D721Med (cell line): ENCODE data around the gene TOLLIP.
A peak's percentile ranks its signal among the peaks of the same experiment; 100 is the strongest.

Source experiments
- DNase-seq: peaks from one replicate; pipeline ENCODE4 v3.0.0; 2011; ENCODE audit warnings: low spot score; ENCODE audit not compliant: insufficient read length
- FAIRE-seq: peaks from 2 replicates; lab custom pipeline; 2011; peaks lifted over from hg19 to GRCh38; lab: Jason Lieb, UNC
- TF ChIP-seq, protein P1 (sequence below): IDR thresholded peaks from 2 replicates; pipeline ENCODE4 v1.5.1; 2012; ENCODE audit warnings: mild to moderate bottlenecking, control low read depth; ENCODE audit not compliant: insufficient read depth; ENCODE audit errors: missing control alignments

TOLLIP gene

GRCh38 chr11:1295591-1295990 lies 13.8 kb downstream of the TOLLIP start:
- TF ChIP-seq, protein P1, sequence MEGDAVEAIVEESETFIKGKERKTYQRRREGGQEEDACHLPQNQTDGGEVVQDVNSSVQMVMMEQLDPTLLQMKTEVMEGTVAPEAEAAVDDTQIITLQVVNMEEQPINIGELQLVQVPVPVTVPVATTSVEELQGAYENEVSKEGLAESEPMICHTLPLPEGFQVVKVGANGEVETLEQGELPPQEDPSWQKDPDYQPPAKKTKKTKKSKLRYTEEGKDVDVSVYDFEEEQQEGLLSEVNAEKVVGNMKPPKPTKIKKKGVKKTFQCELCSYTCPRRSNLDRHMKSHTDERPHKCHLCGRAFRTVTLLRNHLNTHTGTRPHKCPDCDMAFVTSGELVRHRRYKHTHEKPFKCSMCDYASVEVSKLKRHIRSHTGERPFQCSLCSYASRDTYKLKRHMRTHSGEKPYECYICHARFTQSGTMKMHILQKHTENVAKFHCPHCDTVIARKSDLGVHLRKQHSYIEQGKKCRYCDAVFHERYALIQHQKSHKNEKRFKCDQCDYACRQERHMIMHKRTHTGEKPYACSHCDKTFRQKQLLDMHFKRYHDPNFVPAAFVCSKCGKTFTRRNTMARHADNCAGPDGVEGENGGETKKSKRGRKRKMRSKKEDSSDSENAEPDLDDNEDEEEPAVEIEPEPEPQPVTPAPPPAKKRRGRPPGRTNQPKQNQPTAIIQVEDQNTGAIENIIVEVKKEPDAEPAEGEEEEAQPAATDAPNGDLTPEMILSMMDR = no peak
- FAIRE-seq (no peak), DNase-seq (no peak)

DNA sequence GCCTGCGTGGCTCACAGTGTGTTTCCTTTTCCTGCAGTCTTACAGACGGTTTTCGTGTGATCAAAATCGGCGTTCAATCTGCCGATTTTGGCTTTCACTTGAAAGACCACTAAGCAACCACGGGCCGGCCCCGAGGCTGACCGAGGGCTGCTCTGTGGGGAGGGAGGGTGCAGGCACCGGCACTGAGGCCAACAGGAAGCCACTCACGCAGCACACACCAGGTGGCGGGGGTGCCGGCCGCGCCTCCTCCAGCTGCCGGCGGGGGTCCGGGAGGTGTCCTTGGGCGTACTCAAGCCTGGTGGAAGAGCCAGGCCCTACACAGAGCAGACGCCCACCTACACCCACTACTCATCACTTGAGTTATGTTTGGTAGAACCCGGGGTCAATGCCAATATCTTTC lies 14.3 kb downstream of the TOLLIP start:
- TF ChIP-seq, protein P1 = no peak
- DNase-seq (no peak), FAIRE-seq (no peak)

DNA sequence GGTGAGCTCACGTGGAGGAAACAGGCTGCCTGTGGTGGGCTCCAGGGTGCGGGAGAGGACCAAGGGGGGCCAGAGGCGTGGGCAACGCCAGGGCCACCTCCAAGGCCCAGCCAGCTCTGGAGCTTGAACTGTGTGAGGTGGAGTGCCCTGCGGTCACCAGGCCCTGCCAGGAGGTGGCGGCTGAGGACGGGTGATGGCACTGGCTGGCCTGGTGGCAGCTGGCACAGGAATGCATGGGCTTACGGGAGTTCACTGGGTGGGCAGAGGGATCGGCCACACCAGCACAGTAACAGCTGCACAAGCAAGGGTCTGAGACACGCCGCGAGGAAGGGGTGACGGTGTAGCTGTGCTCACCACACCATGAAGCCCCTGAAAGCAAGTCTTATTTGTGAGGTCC lies 15.8 kb downstream of the TOLLIP start:
- TF ChIP-seq, protein P1 = peak; percentile 32
- DNase-seq (no peak), FAIRE-seq (no peak)

DNA sequence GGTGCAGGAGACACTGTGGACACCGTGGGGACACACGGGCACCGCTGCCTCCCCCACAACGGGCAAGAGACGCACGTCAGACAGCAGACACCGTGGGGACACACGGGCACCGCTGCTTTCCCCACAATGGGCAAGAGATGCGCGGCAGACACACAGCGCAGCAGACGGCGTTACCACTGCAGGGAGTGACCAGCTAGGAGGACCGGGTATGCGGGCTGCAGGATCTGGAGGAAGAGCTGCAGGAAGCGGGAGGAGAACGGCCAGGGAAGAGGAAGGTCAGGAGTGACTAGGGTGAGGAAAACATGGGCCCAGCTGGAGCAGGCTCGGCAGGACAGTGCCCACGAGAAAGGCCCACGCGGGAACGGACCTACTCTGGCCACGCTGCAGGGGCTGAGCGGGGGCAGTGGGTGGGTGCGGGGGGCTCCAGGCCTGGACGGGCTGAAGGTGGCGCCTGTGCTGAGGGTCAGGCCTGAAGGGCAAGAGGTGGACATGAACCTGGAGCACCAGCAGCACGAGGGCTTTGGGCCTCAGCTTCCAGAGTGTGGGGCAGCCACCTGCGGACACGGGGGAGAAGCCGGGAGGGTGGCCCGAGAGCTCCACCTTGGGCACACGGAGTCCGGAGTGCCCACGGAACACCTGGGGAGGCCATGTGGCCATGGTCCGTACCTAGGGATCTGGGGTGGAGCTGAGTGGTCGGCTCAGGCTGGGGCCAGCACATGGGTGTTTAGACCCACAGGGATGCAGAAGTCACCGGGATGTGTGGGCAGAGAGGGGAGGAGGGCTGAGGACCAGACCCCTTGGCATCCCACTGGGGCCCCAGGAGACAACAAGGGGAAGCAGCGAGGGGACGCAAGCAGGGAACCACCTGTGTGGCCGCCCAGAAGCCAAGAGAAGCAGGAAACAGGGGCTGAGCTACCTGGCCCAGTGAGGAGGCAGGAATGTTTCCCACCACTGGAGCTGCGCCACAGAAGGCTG lies 16.5 kb downstream of the TOLLIP start:
- DNase-seq = no peak
- FAIRE-seq = no peak
- TF ChIP-seq, protein P1 = no peak

DNA sequence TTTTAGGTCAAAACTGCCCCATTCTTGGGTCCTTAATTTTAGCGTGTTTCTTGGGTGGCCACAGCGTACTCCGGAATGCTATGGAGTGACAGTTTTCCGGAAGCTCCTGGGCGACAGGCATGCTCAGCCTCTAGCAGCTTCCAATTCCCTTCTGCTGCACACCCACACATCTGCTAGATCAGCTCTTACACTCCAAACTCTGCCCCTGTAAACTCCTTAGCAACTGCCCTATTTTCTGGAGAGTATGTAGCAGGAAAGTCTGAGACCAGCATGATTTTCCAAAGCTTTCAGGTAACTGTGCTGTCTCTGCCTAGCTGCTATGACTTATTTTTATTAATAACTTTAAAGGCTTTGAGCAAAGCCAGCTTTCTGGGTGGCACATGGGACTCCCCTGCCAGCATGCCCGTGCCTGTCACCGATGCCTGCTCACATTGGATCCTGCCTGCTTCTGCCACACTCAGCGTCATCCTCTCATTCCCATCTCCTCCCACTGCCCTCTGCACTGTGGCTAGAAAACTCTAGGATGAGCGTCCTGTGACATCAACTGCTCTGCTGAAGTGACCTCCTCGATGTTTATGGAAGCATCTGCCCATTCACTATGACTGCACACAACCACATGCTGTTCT lies 17.3 kb downstream of the TOLLIP start:
- FAIRE-seq (no peak), DNase-seq (no peak)
- TF ChIP-seq, protein P1 = no peak

- FAIRE-seq = no peak
- DNase-seq = no peak
- TF ChIP-seq, protein P1 = no peak
Measured at GRCh38 chr11:1291295-1292017, 18.0 kb downstream of the TOLLIP start.
